Neural cell (in vitro differentiated cells): ENCODE results near the gene SMAD5. TPM values are rescaled to one million over a fixed set of nuclear protein-coding genes. Genes with fewer than 3 reads are reported as not detected.

Experiments
- H2AFZ ChIP-seq: fragments of 200-600, 300-800 bp; sonication (generic), shearing (Covaris generic); 2 replicates; pipeline ENCODE4 v1.6.0; 2014; ENCODE audit warnings: low read depth, mild to moderate bottlenecking, antibody characterized with exemption, low read length, moderate library complexity
- H3F3A ChIP-seq: fragments of 200-600 bp; shearing (Covaris generic); 2 replicates; pipeline ENCODE4 v1.6.1; 2016; ENCODE audit warnings: mild to moderate bottlenecking, moderate library complexity, mixed read lengths, antibody characterized with exemption, low read length; ENCODE audit not compliant: insufficient read depth, poor library complexity, severe bottlenecking
- H3K27ac ChIP-seq: fragments of 200-600, 300-800 bp; sonication (generic), shearing (Covaris generic); 2 replicates; pipeline ENCODE4 v1.5.1; 2014; ENCODE audit warnings: mild to moderate bottlenecking, low read length, moderate library complexity
- H3K27me3 ChIP-seq: fragments of 300-800, 200-600 bp; sonication (generic), shearing (Covaris generic); 2 replicates; pipeline ENCODE4 v1.6.0; 2014; ENCODE audit warnings: mild to moderate bottlenecking, low read depth, low read length, moderate library complexity; ENCODE audit not compliant: insufficient read depth
- H3K36me3 ChIP-seq: fragments of 300-800, 200-600 bp; sonication (generic), shearing (Covaris generic); 2 replicates; pipeline ENCODE4 v1.5.1; 2014; ENCODE audit warnings: mild to moderate bottlenecking, antibody characterized with exemption, low read length, moderate library complexity; ENCODE audit not compliant: insufficient read depth
- H3K4me2 ChIP-seq: fragments of 300-800, 200-600 bp; sonication (generic), shearing (Covaris generic); 2 replicates; pipeline ENCODE4 v1.6.0; 2014; ENCODE audit warnings: mild to moderate bottlenecking, low read length
- H3K4me3 ChIP-seq: fragments of 300-800, 200-600 bp; sonication (generic), shearing (Covaris generic); 2 replicates; pipeline ENCODE4 v1.5.1; 2014; ENCODE audit warnings: mild to moderate bottlenecking, low read length, moderate library complexity
- H3K79me2 ChIP-seq: fragments of 200-600 bp; shearing (Covaris generic); replicated peaks from 2 replicates; pipeline ENCODE4 v1.6.0; 2014; ENCODE audit warnings: mild to moderate bottlenecking, low read length, moderate library complexity; ENCODE audit not compliant: insufficient read depth
- H3K9ac ChIP-seq: fragments of 300-800, 200-600 bp; sonication (generic), shearing (Covaris generic); 2 replicates; pipeline ENCODE4 v1.6.1; 2016; ENCODE audit warnings: mild to moderate bottlenecking, low read length, mixed read lengths
- H3K9me2 ChIP-seq: fragments of 200-600 bp; shearing (Covaris generic); 2 replicates; pipeline ENCODE4 v1.6.1; 2016; ENCODE audit warnings: mild to moderate bottlenecking, low read length, mixed read lengths; ENCODE audit not compliant: insufficient read depth
- H3K9me3 ChIP-seq: fragments of 200-600, 300-800 bp; sonication (generic), shearing (Covaris generic); 2 replicates; pipeline ENCODE4 v1.6.1; 2016; ENCODE audit warnings: mild to moderate bottlenecking, mixed run types, low read length, moderate library complexity, mixed read lengths
- H4K20me1 ChIP-seq: fragments of 200-600 bp; shearing (Covaris generic); 2 replicates; pipeline ENCODE4 v1.6.1; 2016; ENCODE audit warnings: mild to moderate bottlenecking, mixed run types; ENCODE audit not compliant: insufficient read depth
- EP300 ChIP-seq: fragments of 450-650 bp; conservative IDR thresholded peaks from 2 replicates; pipeline ENCODE4 v1.6.1; 2014; ENCODE audit warnings: antibody characterized with exemption, mild to moderate bottlenecking, moderate library complexity; ENCODE audit not compliant: poor library complexity, severe bottlenecking
- EZH2 ChIP-seq: fragments of 200-600, 300-800 bp; shearing (Covaris generic), sonication (generic); IDR thresholded peaks from 2 replicates; pipeline ENCODE4 v1.6.1; 2014; ENCODE audit warnings: antibody characterized with exemption, low read length, borderline replicate concordance, mild to moderate bottlenecking; ENCODE audit not compliant: insufficient read depth, poor library complexity, severe bottlenecking
- MXI1 ChIP-seq: fragments of 450-650 bp; conservative IDR thresholded peaks from 2 replicates; pipeline ENCODE4 v1.6.1; 2014; ENCODE audit warnings: antibody characterized with exemption, mild to moderate bottlenecking; ENCODE audit not compliant: poor library complexity, severe bottlenecking
- POLR2AphosphoS5 ChIP-seq: IDR thresholded peaks from 2 replicates; pipeline ENCODE4 v1.6.1; 2012
- RAD21 ChIP-seq: fragments of 450-650 bp; conservative IDR thresholded peaks from 2 replicates; pipeline ENCODE4 v1.6.1; 2014; ENCODE audit warnings: antibody characterized with exemption, mild to moderate bottlenecking, moderate library complexity
- SMC3 ChIP-seq: fragments of 450-650 bp; conservative IDR thresholded peaks from 2 replicates; pipeline ENCODE4 v1.6.1; 2014; ENCODE audit warnings: antibody characterized with exemption, mild to moderate bottlenecking, moderate library complexity; ENCODE audit not compliant: poor library complexity
- TAF1 ChIP-seq: IDR thresholded peaks from 2 replicates; pipeline ENCODE4 v1.6.1; 2012; ENCODE audit warnings: low read depth
- polyA plus RNA-seq: library from polyadenylated mRNA; depleted of rRNA; stranded (reverse); fragments of >200 nt; gene quantifications from 2 replicates; pipeline ENCODE4 v1.2.3, GENCODE V29; 2014
- TF ChIP-seq, protein P1 (sequence below): IDR thresholded peaks from 2 replicates; pipeline ENCODE4 v1.6.1; 2012; ENCODE audit warnings: borderline replicate concordance
- TF ChIP-seq, protein P2 (sequence below): fragments of 450-650 bp; IDR thresholded peaks from 2 replicates; pipeline ENCODE4 v1.5.1; 2014; ENCODE audit warnings: antibody characterized with exemption, mild to moderate bottlenecking, moderate library complexity; ENCODE audit not compliant: poor library complexity, severe bottlenecking

The SMAD5 gene
- polyA plus RNA-seq, 1 donor from 2014 or later: 26.3 TPM

- TF ChIP-seq EP300 (no peak), POLR2AphosphoS5 (no peak), SMC3 (no peak), MXI1 (no peak), TAF1 (no peak), RAD21 (no peak), EZH2 (no peak)
- TF ChIP-seq, protein P1, sequence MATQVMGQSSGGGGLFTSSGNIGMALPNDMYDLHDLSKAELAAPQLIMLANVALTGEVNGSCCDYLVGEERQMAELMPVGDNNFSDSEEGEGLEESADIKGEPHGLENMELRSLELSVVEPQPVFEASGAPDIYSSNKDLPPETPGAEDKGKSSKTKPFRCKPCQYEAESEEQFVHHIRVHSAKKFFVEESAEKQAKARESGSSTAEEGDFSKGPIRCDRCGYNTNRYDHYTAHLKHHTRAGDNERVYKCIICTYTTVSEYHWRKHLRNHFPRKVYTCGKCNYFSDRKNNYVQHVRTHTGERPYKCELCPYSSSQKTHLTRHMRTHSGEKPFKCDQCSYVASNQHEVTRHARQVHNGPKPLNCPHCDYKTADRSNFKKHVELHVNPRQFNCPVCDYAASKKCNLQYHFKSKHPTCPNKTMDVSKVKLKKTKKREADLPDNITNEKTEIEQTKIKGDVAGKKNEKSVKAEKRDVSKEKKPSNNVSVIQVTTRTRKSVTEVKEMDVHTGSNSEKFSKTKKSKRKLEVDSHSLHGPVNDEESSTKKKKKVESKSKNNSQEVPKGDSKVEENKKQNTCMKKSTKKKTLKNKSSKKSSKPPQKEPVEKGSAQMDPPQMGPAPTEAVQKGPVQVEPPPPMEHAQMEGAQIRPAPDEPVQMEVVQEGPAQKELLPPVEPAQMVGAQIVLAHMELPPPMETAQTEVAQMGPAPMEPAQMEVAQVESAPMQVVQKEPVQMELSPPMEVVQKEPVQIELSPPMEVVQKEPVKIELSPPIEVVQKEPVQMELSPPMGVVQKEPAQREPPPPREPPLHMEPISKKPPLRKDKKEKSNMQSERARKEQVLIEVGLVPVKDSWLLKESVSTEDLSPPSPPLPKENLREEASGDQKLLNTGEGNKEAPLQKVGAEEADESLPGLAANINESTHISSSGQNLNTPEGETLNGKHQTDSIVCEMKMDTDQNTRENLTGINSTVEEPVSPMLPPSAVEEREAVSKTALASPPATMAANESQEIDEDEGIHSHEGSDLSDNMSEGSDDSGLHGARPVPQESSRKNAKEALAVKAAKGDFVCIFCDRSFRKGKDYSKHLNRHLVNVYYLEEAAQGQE: no peak
- TF ChIP-seq, protein P2, sequence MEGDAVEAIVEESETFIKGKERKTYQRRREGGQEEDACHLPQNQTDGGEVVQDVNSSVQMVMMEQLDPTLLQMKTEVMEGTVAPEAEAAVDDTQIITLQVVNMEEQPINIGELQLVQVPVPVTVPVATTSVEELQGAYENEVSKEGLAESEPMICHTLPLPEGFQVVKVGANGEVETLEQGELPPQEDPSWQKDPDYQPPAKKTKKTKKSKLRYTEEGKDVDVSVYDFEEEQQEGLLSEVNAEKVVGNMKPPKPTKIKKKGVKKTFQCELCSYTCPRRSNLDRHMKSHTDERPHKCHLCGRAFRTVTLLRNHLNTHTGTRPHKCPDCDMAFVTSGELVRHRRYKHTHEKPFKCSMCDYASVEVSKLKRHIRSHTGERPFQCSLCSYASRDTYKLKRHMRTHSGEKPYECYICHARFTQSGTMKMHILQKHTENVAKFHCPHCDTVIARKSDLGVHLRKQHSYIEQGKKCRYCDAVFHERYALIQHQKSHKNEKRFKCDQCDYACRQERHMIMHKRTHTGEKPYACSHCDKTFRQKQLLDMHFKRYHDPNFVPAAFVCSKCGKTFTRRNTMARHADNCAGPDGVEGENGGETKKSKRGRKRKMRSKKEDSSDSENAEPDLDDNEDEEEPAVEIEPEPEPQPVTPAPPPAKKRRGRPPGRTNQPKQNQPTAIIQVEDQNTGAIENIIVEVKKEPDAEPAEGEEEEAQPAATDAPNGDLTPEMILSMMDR: no peak
- H3K9me2 ChIP-seq: no peaks in the 10 kb centered on the region
- no peaks in the 10 kb centered on the region for H3F3A ChIP-seq
- H2AFZ ChIP-seq: no peak overlapping the region
- no peak overlapping the region for H3K4me2 ChIP-seq
- H3K27me3 ChIP-seq: no peaks in the 10 kb centered on the region
- no peak overlapping the region for H3K27ac ChIP-seq
- no peaks in the 10 kb centered on the region for H3K79me2 ChIP-seq
- H3K9ac ChIP-seq: no peak overlapping the region
- H4K20me1 ChIP-seq: no peaks in the 10 kb centered on the region
- H3K4me3 ChIP-seq: no peak overlapping the region
- H3K36me3 ChIP-seq: no peaks in the 10 kb centered on the region
- no peaks in the 10 kb centered on the region for H3K9me3 ChIP-seq
Measured at GRCh38 chr5:136207631-136208030, 75.0 kb downstream of the SMAD5 start.

DNA sequence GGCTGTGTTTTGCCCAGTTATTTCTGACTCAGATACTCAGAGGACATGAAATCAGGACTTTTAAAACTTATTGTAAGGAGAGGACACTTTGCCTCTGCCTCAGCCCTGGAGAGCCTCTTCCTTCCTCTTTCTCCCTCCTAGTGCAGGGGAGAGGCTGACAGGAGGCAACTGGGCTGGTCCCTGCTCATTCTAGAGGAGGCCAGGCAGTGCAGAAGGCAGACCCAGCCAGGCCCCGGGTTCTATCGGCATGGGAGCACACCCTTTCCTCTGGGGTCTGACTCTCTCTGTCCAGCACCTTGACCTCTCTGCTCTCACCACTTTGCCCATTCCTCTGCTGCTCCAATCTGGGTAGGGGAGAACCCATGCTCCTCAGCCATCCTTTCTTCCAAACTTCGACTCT is 76.3 kb downstream of the SMAD5 start:
- no peak overlapping the region for H3K27ac ChIP-seq
- no peaks in the 10 kb centered on the region for H3K79me2 ChIP-seq
- no peak overlapping the region for H2AFZ ChIP-seq
- no peak overlapping the region for H3K4me3 ChIP-seq
- H3K36me3 ChIP-seq: no peaks in the 10 kb centered on the region
- no peak for TF ChIP-seq TAF1
- H3K4me2 ChIP-seq: no peak overlapping the region
- H4K20me1 ChIP-seq: no peaks in the 10 kb centered on the region
- H3K9me3 ChIP-seq: no peaks in the 10 kb centered on the region
- H3K9me2 ChIP-seq: no peaks in the 10 kb centered on the region
- no peaks in the 10 kb centered on the region for H3F3A ChIP-seq
- H3K9ac ChIP-seq: no peak overlapping the region
- H3K27me3 ChIP-seq: no peaks in the 10 kb centered on the region

DNA sequence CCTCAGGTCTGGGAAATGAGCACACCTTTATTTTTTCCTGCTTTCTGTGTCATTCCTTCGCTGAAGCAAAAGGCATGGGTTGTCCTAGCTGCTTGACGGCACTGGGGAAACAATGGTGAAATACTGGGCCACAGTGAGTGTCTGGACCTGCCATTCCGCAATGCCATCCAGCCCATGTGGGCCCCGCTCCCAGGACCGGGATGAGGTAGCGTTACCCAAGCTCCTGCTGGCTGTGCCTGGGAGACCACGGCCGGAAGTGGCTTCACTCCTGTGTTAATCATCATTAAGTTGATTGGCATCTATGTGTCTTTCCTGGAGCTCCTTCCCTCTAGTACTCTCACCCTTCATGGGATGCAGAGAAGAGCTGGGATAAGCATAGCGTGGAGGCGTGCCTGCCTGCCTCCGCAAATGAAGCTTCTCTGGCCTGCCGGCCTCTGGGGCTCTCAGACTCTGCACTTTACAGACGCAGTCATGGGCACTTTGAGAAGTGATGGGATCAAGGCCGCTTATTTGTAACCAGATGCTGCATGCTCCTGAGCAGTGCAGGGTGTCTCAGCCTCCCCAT is 76.8 kb downstream of the SMAD5 start:
- no peak overlapping the region for H3K4me3 ChIP-seq
- no peak overlapping the region for H3K27ac ChIP-seq
- no peak overlapping the region for H3K9ac ChIP-seq
- H3F3A ChIP-seq: no peaks in the 10 kb centered on the region
- no peak overlapping the region for H2AFZ ChIP-seq
- H4K20me1 ChIP-seq: no peaks in the 10 kb centered on the region
- no peak overlapping the region for H3K4me2 ChIP-seq
- no peaks in the 10 kb centered on the region for H3K79me2 ChIP-seq
- no peaks in the 10 kb centered on the region for H3K9me3 ChIP-seq
- no peaks in the 10 kb centered on the region for H3K9me2 ChIP-seq
- TF ChIP-seq EP300 (no peak), RAD21 (no peak), TAF1 (no peak), SMC3 (no peak), EZH2 (no peak), POLR2AphosphoS5 (no peak), MXI1 (no peak)
- TF ChIP-seq, protein P2: no peak
- TF ChIP-seq, protein P1: no peak
- no peaks in the 10 kb centered on the region for H3K36me3 ChIP-seq
- H3K27me3 ChIP-seq: no peaks in the 10 kb centered on the region
